Measurements from ENCODE around the gene EP300.
A peak's percentile ranks its signal among the peaks of the same experiment; 100 is the strongest.
"Not testable (repeated sequence)": the region's sequence is repeated elsewhere in the genome, so short reads cannot be mapped to it uniquely, and the experiment has no call there.

The EP300 gene

DNA sequence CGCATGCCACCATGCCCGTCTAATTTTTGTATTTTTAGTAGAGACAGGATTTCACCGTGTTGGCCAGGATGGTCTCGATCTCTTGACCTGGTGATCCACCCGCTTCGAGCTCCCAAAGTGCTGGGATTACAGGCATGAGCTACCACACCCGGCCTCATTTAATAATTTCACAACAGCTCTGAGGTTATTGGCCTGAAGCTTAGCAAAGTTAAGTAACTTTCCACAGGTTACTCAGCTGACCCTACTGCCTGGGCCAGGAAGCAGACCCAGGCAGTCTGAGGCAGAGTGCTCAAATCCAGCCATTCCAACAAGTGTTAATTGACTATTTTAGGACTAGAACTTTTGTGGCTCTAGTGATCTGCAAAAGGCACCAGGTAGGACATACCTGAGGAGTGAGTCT is 60.5 kb downstream of the EP300 start:
- DNase-seq (ENCODE audit: low read depth): no peak

DNA sequence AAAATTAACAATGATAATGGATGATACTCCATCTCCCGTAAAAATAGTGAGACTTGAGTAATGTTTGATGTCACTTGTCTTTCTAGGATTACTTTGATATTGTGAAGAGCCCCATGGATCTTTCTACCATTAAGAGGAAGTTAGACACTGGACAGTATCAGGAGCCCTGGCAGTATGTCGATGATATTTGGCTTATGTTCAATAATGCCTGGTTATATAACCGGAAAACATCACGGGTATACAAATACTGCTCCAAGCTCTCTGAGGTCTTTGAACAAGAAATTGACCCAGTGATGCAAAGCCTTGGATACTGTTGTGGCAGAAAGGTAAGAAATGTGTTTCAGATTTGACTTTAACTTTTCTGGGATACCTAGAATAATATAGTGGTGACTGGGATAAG is 64.7 kb downstream of the EP300 start:
- DNase-seq (ENCODE audit: low read depth): no peak

DNA sequence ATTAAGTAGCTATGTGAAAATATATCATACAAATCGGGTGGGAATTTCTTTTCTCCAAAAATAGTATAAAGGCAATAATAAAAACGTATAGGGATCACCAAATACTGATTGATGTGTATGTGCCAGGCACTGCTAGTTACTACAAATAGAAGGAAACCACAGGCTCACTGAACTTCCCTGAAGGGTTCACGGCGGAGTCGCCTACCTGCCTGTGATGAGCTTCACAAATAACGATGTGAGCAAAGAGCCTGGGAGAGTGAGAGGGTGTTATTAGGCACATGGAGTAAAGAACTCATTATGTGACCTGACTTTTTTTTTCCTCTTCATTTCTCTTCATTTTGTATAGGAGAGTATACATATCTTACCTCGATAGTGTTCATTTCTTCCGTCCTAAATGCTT is 76.8 kb downstream of the EP300 start:
- DNase-seq (ENCODE audit: low read depth): no peak

DNA sequence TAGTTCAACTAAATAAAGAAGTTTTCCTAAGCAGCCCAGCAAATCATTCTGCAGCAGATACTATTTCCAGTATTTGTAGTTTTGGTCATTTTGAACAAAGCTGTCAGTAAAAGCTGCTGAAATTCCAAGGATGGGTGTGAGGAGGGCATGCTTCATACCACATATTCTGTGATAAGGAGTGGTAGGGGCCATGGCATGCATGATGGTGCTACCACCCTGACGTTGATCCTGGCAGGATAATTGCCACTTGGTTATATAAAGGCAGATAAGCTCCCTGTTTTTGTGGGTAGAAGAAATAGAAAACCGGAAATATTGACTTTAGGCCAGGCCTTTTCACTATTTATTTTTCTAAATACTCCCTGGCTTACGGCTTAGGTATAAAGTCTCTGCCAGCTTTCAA is 79.6 kb downstream of the EP300 start:
- no peak for DNase-seq (ENCODE audit: low read depth)

DNA sequence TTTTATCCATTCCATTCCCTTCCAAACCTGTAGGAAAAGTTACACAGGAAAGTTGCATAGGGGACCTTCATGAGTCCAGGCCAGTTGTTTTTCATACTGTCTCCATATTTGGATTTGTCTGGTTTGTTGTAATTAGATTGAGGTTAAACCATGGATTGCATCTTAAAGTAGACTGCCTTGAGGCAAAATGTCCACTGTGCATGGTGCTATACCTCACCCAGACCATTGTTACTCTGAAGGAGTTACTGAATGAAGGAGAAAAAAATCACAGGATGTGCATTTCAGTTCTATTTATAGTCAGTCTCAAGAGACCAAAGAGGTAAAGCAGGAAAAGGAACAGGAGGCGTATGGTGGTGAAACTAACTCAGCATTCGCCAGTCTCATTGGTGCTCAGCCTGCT is 83.2 kb downstream of the EP300 start:
- no peak for DNase-seq (ENCODE audit: low read depth)

DNA sequence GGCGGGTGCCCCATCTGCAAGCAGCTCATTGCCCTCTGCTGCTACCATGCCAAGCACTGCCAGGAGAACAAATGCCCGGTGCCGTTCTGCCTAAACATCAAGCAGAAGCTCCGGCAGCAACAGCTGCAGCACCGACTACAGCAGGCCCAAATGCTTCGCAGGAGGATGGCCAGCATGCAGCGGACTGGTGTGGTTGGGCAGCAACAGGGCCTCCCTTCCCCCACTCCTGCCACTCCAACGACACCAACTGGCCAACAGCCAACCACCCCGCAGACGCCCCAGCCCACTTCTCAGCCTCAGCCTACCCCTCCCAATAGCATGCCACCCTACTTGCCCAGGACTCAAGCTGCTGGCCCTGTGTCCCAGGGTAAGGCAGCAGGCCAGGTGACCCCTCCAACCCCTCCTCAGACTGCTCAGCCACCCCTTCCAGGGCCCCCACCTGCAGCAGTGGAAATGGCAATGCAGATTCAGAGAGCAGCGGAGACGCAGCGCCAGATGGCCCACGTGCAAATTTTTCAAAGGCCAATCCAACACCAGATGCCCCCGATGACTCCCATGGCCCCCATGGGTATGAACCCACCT is 84.7 kb downstream of the EP300 start:
- no peak for DNase-seq (ENCODE audit: low read depth)

DNA sequence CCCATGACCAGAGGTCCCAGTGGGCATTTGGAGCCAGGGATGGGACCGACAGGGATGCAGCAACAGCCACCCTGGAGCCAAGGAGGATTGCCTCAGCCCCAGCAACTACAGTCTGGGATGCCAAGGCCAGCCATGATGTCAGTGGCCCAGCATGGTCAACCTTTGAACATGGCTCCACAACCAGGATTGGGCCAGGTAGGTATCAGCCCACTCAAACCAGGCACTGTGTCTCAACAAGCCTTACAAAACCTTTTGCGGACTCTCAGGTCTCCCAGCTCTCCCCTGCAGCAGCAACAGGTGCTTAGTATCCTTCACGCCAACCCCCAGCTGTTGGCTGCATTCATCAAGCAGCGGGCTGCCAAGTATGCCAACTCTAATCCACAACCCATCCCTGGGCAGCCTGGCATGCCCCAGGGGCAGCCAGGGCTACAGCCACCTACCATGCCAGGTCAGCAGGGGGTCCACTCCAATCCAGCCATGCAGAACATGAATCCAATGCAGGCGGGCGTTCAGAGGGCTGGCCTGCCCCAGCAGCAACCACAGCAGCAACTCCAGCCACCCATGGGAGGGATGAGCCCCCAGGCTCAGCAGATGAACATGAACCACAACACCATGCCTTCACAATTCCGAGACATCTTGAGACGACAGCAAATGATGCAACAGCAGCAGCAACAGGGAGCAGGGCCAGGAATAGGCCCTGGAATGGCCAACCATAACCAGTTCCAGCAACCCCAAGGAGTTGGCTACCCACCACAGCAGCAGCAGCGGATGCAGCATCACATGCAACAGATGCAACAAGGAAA is 85.4 kb downstream of the EP300 start:
- no peak for DNase-seq (ENCODE audit: low read depth)

DNA sequence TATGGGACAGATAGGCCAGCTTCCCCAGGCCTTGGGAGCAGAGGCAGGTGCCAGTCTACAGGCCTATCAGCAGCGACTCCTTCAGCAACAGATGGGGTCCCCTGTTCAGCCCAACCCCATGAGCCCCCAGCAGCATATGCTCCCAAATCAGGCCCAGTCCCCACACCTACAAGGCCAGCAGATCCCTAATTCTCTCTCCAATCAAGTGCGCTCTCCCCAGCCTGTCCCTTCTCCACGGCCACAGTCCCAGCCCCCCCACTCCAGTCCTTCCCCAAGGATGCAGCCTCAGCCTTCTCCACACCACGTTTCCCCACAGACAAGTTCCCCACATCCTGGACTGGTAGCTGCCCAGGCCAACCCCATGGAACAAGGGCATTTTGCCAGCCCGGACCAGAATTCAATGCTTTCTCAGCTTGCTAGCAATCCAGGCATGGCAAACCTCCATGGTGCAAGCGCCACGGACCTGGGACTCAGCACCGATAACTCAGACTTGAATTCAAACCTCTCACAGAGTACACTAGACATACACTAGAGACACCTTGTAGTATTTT is 86.1 kb downstream of the EP300 start:
- DNase-seq (ENCODE audit: low read depth): no peak

DNA sequence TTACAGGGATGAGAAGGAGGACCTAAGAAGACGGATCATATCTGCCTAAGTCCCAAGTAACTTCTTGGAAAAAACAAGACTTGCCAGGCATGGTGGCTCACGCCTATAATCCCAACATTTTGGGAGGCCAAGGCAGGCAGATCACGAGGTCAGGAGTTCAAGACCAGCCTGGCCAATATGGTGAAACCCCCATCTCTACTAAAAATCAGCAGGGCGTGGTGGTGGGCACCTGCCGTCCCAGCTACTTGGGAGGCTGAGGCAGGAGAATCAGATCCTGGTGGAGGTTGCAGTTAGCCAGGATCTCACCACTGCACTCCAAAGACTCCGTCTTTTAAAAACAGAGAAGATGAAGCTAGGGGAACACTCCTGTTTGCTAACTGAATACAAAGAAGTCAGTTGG is 88.0 kb downstream of the EP300 start:
- DNase-seq (ENCODE audit: low read depth): not testable (repeated sequence)

DNA sequence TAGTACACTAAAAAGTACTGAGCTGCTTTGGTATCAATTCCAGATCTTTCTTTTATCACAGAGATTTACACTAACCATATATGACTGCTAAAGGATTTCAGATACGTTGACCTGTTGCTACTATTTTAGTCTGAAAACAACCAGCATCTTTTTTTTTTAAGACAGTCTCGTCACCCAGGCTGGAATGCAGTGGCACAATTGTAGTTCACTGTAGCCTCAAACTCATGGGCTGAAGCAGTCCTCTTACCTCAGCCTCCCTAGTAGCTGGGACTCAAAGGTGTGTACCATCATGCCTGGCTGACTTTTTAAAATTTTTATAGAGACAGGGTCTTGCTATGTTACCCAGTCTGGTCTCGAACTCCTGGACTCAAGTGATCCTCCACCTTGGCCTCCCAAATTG is 88.5 kb downstream of the EP300 start:
- no peak for DNase-seq (ENCODE audit: low read depth)

DNA sequence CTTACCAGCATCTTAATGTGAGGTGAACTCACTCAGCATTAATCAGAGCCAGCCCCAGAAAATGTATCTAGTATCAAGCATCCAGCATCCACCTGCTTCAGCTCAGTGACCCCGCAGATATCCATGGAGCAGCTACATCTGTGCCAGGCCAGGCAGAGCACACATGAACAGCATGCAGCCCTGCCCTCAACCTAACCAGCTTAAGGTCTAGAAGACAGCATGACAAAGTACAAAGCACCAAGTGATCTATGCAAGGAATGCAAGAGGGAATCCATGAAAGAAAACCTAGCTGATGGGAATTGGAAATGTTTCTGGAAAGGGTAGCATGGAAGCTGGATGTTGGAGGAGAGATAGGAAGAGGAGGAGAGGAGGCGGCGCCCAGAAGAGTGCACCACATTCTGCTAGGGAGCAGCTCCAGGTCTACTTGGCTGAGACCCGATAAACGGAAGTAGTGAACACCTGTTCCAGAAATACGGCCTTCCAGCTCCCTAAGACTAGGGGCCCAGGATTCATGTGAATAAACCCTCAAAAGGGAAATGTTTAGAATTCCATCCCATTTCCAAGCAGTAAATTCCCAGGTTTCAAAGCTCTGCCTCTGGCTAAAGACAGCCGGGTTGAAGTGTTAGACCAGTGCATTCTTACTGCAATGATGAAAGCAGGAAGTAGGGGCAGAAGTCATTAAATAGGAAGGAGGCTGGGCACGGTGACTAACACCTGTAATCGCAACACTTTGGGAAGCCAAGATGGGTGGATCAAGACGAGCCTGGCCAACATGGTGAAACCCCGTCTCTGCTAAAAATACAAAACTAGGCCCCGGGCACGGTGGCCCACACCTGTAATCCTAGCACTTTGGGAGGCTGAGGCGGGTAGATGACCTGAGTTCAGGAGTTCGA is 89.2 kb downstream of the EP300 start:
- DNase-seq (ENCODE audit: low read depth): no peak

DNA sequence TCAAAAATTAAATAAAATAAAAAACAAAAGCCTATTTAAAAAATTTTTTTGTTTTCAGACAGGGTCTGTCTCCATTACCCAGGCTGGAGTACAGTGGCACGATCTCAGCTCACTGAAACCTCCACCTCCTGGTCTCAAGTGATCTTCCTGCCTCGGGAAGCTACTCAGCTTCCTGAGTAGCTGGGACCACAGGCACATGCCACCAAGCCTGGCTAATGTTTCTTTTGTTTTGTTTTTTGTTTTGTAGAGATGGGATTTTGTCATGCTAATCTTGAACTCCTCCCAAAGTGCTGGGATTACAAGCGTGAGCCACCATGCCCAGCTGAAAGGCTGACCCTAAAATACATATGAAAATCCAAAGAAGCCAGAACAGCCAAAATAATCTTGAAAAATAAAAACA is 92.3 kb downstream of the EP300 start:
- DNase-seq (ENCODE audit: low read depth): no peak

DNA sequence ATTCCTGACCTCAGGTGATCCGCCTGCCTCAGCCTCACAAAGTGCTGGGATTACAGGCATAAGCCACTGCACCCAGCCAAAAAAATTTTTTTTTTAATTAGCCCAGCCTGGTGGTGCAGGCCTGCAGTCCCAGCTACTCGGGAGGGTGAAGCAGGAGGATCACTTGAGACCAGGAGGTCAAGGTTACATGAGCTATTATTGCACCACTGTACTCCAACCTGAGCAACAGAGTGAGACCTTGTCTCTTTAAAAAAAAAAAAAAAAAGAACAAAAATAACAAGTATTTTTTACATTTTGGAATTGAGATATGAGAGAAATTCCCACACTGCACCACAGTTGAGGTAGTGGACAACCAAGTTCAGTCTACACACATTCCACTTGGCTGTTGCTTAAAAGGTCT is 99.1 kb downstream of the EP300 start:
- DNase-seq (ENCODE audit: low read depth): no peak

DNA sequence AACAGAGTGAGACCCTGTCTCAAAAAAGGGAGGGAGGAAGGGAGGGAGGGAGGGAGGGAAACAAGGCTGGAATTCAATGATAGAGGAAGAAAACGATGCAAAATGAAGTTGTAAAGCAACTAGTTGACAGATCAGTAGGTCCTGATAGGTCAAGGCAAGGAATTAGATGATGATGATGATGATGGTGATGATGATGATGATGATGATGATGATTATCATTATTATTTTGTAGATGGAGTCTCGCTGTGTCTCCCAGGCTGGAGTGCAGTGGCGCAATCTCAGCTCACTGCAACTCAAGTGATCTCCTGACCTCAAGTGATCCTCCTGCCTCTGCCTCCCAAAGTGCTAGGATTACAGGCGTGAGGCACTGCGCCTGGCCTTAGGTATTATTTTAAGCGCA is 101.4 kb downstream of the EP300 start:
- no peak for DNase-seq (ENCODE audit: low read depth)

DNA sequence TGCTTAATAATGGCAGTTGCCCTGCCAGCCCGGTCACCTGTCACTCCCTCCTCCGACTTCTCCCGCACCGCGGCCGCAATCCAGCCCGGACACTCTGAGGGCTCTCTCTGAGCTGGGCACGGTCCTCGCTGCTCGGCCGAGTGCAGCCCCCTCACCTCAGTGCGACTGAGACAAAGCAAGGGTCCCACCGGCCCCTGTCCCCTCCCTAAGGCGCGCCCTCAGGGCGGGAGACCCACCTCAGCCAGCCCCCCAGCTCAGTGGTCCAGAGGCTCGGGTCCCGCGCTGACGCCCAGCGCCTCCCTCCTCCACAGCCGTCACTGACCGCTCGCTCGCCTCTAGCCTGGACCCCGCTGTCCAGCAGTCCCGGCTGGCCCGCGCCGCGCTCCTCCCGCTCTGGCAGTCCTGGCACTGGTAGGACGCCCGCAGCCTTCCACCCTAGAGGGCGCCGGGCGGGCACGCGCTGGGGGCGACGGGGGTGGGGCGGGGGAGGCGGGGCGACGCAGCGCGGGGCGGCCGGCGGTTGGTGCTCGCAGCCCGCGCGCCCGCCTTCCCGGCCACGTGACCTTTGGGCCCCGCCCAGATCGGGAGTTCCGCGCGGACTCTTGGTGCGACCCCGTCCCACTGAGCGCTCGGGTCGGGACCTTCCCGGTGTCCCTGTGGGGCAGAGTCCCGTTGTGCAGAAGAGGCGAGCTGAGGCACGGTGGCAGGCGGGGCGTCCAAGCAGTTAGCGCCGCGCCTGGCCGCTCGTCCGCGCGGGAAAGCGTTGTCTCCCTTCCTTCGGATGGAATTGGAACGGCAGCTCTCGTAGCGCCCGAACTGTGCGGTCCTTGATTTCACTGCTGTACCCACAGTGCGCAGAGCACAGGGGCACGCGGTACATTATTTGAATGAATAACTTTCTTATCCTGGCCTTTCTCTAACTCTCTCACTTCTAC is 104.9 kb downstream of the EP300 start:
- peak; percentile 74 for DNase-seq (ENCODE audit: low read depth)

DNA sequence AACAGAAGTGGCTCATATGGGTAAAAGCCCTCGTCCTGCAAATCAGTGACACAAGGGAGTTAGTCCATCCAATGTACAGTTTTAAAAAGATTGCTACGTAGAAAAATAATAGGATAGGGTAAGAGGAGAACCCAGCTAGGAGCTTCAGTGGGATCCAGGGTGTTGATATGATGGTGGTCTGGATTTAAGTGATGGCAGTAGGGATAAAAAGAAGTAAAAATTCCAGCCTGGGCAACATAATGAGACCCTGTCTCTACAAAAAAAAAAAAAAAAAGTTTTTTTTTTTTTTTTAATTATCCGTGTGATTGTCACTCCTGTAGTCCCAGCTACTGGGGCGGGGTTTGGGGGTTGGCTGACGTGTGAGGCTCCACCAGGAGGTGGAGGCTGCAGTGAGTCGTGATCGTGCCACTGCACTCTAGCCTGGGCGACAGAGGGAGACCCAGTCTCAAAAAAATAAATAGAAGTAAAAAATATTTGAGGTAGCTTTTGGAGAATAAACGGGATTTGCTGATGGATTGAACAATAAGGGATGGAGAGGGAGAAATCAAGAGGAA is 105.7 kb downstream of the EP300 start:
- peak; percentile 30 for DNase-seq (ENCODE audit: low read depth)

DNA sequence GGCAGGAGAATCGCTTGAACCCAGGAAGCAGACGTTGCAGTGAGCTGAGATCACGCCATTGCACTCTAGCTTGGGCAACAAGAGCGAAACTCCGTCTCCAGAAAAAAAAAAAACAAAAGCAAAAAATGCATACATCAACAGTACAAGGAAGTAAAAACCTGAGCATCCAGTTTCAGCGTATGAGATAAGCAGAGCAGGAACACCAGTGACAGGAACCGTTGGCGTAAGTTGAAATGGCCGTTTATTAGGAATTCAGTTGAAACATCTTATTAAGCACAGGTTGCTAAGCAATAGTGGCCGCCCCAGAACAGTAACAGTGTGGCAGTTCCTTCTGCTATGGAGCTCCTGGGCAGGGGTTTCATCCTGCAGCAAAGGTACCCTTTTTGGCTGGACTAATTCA is 108.7 kb downstream of the EP300 start:
- no peak for DNase-seq (ENCODE audit: low read depth)

DNA sequence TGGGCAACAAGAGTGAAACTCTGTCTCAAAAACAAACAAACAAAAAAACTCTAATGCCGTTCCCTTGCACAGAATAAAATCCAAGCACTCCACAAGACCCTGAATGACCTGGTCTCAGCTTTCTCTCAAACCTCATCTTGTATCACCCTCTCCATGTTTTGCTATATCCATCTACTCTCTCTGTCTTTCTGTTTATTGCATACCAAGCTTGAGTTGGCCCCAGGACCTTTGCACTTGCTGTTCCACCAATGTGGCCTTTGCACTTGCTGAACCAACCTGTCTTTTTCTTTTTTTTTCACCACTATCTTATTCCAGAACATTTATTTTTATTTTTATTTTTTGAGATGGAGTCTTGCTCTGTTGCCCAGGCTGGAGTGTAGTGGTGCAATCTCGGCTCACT is 110.7 kb downstream of the EP300 start:
- no peak for DNase-seq (ENCODE audit: low read depth)

DNA sequence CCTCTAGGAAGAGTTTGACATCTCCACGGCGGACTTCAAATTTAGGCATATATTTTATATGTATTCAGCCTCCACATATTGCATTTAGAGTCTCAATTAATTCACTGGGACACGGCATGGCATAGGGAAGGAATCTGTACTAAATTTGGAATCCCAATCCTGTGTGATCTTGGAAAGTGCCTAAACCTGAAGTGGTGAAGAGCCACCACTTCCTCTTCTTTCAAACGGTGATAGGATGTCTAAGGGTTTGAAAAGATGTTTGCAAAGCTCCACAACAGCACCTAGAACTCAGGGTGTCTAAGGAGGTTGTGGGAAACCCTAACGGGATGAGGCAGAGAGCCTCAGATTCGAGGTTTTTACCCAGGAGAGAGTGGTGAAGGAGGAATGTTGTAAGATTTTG is 111.7 kb downstream of the EP300 start:
- DNase-seq (ENCODE audit: low read depth): no peak

DNA sequence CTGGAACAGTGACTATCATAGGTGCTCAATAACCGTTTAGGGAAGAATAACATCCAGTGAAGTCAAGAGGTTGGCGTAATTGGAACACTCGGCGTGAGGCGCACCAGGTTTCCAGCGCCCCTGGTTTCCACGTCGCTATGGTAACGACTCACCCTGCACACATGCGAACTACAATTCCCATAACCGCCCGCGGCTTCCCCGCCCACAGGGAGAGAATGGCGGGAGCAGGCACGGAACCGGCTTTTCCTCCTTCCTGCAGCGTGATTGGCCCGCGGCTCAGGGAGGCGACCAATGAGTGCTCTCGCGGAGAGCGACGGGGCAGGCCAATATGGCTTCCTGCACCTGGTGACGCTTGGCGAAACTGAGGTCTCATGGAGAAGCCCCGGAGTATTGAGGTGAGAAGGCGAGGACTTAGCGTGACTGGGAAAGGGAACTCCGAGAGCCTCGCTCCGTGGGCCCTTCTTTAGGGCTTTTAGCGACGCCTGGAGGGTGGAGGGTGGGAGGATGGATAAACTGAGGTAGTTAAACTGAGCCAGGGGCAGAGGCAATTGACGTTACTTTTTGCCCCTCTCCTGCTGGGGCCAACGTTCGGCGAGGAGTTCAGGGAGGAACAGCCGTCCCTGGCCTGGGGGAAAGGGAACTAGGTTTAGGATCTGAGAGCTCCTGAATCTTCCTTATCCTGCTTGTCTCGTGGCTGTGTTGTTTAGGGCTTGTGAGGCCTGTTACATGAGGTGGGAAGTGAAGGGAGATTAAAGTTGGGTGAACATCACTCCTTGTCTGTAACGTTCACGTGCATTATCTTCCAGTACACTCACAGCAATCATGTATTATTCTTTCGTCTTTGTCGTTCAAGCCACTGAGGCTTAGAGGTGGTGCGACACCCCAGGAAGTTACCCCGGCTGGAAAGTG is 112.9 kb downstream of the EP300 start, which contains the start of gene L3MBTL2:
L3MBTL2 (plus strand) TSS at position 321 of the 909 bp plus-strand sequence; CDS start at position 372, 51 bp downstream.
- peak; percentile 98 for DNase-seq (ENCODE audit: low read depth)

All from T-helper 22 cell (primary cell).